H1 (cell line): ENCODE data around the gene HPN.

Experiments
- CHD2 ChIP-seq: IDR thresholded peaks from 2 replicates; pipeline ENCODE4 v1.6.1; 2012; ENCODE audit warnings: low read length, improper control_type of control experiment
- CTCF ChIP-seq, 3 experiments: IDR thresholded peaks; 1 replicate in 2 of 3; 2 replicates in 1 of 3; pipeline versions ENCODE4 v1.5.1 to v1.6.1; 2011; ENCODE audit warnings: low read length in 3 of 3, mild to moderate bottlenecking in 3 of 3, inconsistent platforms in 2 of 3, low read depth in 1 of 3, moderate library complexity in 1 of 3; ENCODE audit not compliant: insufficient read depth in 1 of 3; ENCODE audit errors: control extremely low read depth in 1 of 3
- RBBP5 ChIP-seq: IDR thresholded peaks from 2 replicates; pipeline ENCODE4 v1.7.1; 2012; ENCODE audit warnings: low read depth, mild to moderate bottlenecking, inconsistent platforms, low read length, moderate library complexity, borderline replicate concordance
- SP4 ChIP-seq: IDR thresholded peaks from 2 replicates; pipeline ENCODE4 v1.6.1; 2012; ENCODE audit warnings: low read length, inconsistent platforms
- TEAD4 ChIP-seq: IDR thresholded peaks from 2 replicates; pipeline ENCODE4 v1.6.1; 2012; ENCODE audit warnings: low read depth, low read length, inconsistent platforms, mixed read lengths
- USF2 ChIP-seq: IDR thresholded peaks from 2 replicates; pipeline ENCODE4 v1.6.1; 2011; ENCODE audit warnings: low read length, improper control_type of control experiment
- TF ChIP-seq, protein P1 (sequence below): IDR thresholded peaks from 2 replicates; pipeline ENCODE4 v1.6.1; 2012; ENCODE audit warnings: inconsistent platforms

- TF ChIP-seq CTCF (IDR thresholded peaks at IDR 0.05; ENCODE audit: control extremely low read depth in 1 of 3, insufficient read depth in 1 of 3, low read depth in 1 of 3, low read length in 3 of 3) (no peak), CHD2 (no peak), RBBP5 (no peak), USF2 (peak; percentile 20; the same call in 1 of the 2 replicates), SP4 (no peak), TEAD4 (no peak)
- TF ChIP-seq, protein P1, sequence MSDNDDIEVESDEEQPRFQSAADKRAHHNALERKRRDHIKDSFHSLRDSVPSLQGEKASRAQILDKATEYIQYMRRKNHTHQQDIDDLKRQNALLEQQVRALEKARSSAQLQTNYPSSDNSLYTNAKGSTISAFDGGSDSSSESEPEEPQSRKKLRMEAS = no peak
Observed at GRCh38 chr19:34998777-34999497, 42.6 kb upstream of the HPN start.
